PC-9 (cell line): ENCODE results near the gene ST13.

Experiments used
- EZH2 ChIP-seq: fragments of 200-600 bp; sonication (generic); IDR thresholded peaks from 2 replicates; pipeline ENCODE4 v1.8.0; 2017; ENCODE audit warnings: antibody characterized with exemption, low read depth
- TF ChIP-seq, protein P1 (sequence below): fragments of 200-600 bp; sonication (generic); conservative IDR thresholded peaks from 2 replicates; pipeline ENCODE4 v1.6.1; 2017; ENCODE audit warnings: mixed run types, antibody characterized with exemption, mild to moderate bottlenecking, moderate library complexity

DNA sequence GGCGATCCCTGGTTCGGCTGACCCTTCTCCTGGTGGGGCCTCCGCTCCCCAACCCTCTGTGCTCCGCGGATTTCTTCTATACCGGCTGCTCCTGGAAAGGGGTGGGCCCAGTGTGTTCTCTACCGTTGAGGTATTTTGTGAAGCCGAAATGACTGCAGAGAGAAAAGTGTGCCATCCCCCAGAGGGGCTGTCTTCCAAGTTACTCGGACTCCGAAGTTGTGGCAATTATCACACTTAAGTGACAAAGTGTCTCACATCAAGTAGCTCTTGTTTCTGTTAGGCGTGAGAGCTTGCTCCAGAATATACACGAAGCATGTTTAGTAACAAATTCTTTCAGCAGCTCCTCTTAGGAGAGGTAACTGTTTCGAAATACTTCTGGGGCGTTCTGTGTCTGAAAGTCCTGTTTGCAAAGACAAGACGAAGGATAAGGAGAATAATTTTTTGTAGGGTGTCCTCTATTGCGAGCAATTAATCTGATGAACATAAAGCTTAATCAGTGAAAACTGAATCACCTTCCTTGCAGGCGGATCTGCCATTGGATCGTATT lies 943 bp upstream of the ST13 start:
- no peak for TF ChIP-seq EZH2
- TF ChIP-seq, protein P1, sequence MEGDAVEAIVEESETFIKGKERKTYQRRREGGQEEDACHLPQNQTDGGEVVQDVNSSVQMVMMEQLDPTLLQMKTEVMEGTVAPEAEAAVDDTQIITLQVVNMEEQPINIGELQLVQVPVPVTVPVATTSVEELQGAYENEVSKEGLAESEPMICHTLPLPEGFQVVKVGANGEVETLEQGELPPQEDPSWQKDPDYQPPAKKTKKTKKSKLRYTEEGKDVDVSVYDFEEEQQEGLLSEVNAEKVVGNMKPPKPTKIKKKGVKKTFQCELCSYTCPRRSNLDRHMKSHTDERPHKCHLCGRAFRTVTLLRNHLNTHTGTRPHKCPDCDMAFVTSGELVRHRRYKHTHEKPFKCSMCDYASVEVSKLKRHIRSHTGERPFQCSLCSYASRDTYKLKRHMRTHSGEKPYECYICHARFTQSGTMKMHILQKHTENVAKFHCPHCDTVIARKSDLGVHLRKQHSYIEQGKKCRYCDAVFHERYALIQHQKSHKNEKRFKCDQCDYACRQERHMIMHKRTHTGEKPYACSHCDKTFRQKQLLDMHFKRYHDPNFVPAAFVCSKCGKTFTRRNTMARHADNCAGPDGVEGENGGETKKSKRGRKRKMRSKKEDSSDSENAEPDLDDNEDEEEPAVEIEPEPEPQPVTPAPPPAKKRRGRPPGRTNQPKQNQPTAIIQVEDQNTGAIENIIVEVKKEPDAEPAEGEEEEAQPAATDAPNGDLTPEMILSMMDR, result no peak
